NCI-H1105 treated with DMSO at 0.1 percent for 48 hours (cell line): ENCODE data around the gene EFNA3.
A peak's percentile ranks its signal among the peaks of the same experiment; 100 is the strongest.

ENCODE experiments used
- DNase-seq: peaks from one replicate; lab custom pipeline; 2025; lab: John Stamatoyannopoulos, UW

The EFNA3 gene

DNA sequence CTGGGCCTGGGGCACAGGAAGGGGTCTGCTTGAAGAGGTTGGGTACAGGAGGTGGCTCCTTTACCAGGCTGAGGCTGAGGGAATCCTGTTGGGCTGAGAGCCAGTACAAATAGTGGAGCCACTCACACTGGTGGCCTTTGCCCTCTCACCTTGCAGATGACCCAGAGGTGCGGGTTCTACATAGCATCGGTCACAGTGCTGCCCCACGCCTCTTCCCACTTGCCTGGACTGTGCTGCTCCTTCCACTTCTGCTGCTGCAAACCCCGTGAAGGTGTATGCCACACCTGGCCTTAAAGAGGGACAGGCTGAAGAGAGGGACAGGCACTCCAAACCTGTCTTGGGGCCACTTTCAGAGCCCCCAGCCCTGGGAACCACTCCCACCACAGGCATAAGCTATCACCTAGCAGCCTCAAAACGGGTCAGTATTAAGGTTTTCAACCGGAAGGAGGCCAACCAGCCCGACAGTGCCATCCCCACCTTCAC, 55.2 kb downstream of the EFNA3 start:
- DNase-seq, result no peak

DNA sequence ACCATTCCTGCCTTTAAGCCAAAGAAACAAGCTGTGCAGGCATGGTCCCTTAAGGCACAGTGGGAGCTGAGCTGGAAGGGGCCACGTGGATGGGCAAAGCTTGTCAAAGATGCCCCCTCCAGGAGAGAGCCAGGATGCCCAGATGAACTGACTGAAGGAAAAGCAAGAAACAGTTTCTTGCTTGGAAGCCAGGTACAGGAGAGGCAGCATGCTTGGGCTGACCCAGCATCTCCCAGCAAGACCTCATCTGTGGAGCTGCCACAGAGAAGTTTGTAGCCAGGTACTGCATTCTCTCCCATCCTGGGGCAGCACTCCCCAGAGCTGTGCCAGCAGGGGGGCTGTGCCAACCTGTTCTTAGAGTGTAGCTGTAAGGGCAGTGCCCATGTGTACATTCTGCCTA, 55.7 kb downstream of the EFNA3 start:
- DNase-seq, result no peak

DNA sequence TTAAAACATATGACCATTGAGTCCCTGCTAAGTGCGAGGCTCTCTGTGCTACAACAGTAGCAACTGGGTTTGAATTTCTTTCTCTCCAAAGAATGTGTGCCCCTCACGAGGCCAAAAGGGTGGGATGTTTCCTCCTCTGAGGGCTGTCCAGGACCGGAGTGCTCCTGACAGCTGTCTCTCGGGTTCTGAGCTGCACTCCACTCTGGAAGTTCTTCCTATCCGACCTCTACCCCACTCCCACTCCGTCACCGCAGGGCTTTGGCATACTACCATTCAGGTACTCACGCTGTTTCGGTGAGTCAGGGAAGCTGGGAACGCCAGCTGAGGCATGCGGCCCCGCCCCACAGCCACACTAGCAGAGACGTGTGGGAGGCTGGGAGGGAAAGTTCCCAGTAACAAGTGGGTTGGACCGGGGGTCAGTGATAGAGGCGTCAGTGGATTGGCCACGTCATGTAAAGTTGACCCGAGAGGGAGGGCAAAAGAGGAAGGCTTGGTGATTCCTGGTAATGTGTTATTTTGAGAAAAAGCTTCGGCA, 56.3 kb downstream of the EFNA3 start:
- DNase-seq, result peak; percentile 55

DNA sequence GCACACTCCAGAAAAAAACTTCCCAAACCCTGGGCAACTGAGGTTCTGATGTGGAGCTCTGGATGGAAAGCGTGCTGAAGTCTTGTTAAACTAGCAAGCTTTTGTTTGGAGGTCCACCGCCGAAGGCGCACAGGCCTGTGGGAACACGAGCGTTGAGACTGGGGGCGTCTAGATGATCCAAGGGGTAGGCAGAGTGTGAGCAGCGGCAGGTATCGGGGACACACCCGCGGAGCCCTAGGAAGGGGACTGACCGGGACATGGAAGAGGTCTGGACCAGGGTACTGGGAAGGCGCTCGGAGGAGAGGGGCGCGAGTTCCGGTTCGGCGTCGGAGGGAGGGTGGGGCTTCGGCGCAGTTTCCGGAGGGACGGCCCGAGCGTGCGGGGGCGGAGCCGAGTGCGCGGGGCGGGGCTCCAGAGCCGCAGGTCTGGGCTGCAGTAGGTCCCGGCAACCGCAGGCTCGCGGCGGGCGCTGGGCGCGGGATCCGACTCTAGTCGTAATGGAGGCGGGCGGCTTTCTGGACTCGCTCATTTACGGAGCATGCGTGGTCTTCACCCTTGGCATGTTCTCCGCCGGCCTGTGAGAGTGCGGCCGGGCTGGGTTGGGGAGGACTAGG, 56.9 kb downstream of the EFNA3 start, which contains the start of gene SLC50A1:
Gene SLC50A1 (plus strand): TSS at position 438 of the 614 bp plus-strand sequence. CDS start 60 bp downstream, at position 498.
- peak; percentile 90 for DNase-seq

DNA sequence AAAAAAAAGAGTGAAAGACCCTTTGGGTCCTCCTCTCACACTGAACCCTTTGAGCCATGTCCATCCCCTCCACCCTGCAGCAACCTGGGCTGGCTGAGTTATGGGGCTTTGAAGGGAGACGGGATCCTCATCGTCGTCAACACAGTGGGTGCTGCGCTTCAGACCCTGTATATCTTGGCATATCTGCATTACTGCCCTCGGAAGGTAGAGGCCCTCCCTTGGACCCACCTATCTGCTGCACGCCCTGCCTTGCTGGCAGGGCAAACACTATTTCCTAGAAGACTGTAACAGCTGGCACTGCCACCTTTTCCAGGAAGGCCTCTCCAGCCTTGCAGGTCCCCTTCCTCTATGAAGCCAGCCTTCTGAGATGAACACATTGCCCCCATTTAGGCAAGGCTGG, 58.1 kb downstream of the EFNA3 start:
- DNase-seq, result no peak
